ENCODE results near the gene SH3PXD2B.

DNA sequence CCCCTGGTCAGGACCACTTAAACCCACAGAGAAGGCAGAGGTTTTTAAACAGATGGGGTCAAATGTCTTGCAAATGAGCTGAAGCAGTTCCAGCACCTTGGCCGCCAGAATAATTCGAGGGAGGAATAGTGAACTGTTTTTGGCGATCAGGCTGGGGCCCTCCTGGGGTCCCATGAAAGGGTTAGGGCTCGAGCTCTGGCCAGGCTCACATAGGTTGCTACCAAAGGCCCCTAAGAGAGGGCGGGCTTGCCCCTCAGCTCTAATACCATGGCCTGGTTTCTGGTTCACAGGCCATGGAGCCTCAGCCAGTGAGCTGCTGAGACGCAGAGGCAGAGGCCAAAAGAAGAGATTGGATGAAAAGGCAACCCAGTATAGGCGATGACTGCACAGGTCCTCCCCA lies 96.0 kb downstream of the SH3PXD2B start:
- TF ChIP-seq, protein P1, sequence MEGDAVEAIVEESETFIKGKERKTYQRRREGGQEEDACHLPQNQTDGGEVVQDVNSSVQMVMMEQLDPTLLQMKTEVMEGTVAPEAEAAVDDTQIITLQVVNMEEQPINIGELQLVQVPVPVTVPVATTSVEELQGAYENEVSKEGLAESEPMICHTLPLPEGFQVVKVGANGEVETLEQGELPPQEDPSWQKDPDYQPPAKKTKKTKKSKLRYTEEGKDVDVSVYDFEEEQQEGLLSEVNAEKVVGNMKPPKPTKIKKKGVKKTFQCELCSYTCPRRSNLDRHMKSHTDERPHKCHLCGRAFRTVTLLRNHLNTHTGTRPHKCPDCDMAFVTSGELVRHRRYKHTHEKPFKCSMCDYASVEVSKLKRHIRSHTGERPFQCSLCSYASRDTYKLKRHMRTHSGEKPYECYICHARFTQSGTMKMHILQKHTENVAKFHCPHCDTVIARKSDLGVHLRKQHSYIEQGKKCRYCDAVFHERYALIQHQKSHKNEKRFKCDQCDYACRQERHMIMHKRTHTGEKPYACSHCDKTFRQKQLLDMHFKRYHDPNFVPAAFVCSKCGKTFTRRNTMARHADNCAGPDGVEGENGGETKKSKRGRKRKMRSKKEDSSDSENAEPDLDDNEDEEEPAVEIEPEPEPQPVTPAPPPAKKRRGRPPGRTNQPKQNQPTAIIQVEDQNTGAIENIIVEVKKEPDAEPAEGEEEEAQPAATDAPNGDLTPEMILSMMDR (IDR thresholded peaks at IDR 0.05) = no peak
- TF ChIP-seq POLR2AphosphoS5 (IDR thresholded peaks at IDR 0.05) (no peak), POLR2A (IDR thresholded peaks at IDR 0.05) (no peak)

Measured in stomach (tissue), 4 donors.